Psoas muscle (tissue), 8 donors: ENCODE measurements around the gene USP21. TPM values are rescaled to one million over a fixed set of nuclear protein-coding genes. Genes with fewer than 3 reads are reported as not detected.

Source experiments
- ATAC-seq, 4 donors: fragments of 200-7000 bp; cut with Tn5 transposase; one replicate each; pipeline ENCODE4 v1.9.1; 2020; ENCODE audit warnings: moderate library complexity in 3 of 4, mild to moderate bottlenecking in 2 of 4
- DNase-seq, 2 donors: peaks; one replicate each; pipeline ENCODE4 v3.0.0-alpha.2; 2020
- H3K27ac ChIP-seq: fragments of 200-600 bp; one replicate; pipeline ENCODE4 v1.8.0; 2022
- H3K27me3 ChIP-seq, 3 donors: fragments of 200-600 bp in 1 of 3; one replicate each; pipeline versions ENCODE4 v1.6.1 to v1.8.0; 2013 to 2022; ENCODE audit warnings: low read length in 2 of 3, mild to moderate bottlenecking in 2 of 3, moderate library complexity in 1 of 3; ENCODE audit not compliant: insufficient read depth in 3 of 3
- H3K36me3 ChIP-seq, 2 donors: fragments of 200-600 bp in 1 of 2; one replicate each; pipeline versions ENCODE4 v1.6.1 to v1.8.0; 2013 to 2022; ENCODE audit warnings: low read depth in 1 of 2, mild to moderate bottlenecking in 1 of 2, moderate library complexity in 1 of 2; ENCODE audit not compliant: insufficient read depth in 1 of 2
- H3K4me1 ChIP-seq: fragments of 200-600 bp; one replicate; pipeline ENCODE4 v1.8.0; 2022
- H3K4me3 ChIP-seq: fragments of 200-600 bp; one replicate; pipeline ENCODE4 v1.8.0; 2022; ENCODE audit warnings: mild to moderate bottlenecking
- H3K9me3 ChIP-seq: fragments of 200-600 bp; one replicate; pipeline ENCODE4 v1.8.0; 2022
- WGBS, 3 donors: extraction: QIAGEN DNeasy Blood & Tissue Kit; methylation state at CpG; one replicate each; pipeline versions ENCODE4 v1.1.6 to v1.1.7; 2013; 5-methylcytosine and 5-hydroxymethylcytosine counted together
- intact Hi-C, 2 donors: fragments of 100-400 bp; cut with DNase I; formaldehyde crosslinking; loops; one replicate each; pipeline versions ENCODE4 v1.11.0 to v1.14.2; 2022
- polyA plus RNA-seq, 3 donors: library from polyadenylated mRNA; stranded (reverse); fragments of 200-250 nt; gene quantifications; one replicate each; pipeline ENCODE4 v1.2.3, GENCODE V29; 2013
- total RNA-seq, 4 donors: library from RNA; stranded (reverse); fragmentation: NEBNext Ultra II Directional in 2 of 4; extraction: Animal tissue kit (Norgen Biotek cat#: 25700) in 2 of 4; gene quantifications; one replicate each; pipeline versions ENCODE4 v1.2.1 to v1.2.4, GENCODE V29; 2021 to 2023
- TF ChIP-seq, protein P1 (sequence below): fragments of 200-600 bp; IDR thresholded peaks from one replicate; pipeline ENCODE4 v1.8.0; 2022; ENCODE audit warnings: antibody characterized with exemption
- donor health status: healthy with polysubstance abuse.
- donor health status: DM: no; HTN: no; CAD: no; lungs with moderate emphysema.
- donor health status: Bipolar disorder and iron deficiency.
- donor health status: healthy.
- donor health status: DM: yes; HTN: yes; CAD: no.
- donor health status: DM: no; HTN: no; CAD: no.
- donor health status: DM: no; HTN: no; CAD: no.
- donor health status: DM: yes; HTN: yes; CAD: no.

Gene USP21
- total and polyA plus RNA-seq, 7 donors, result 13.4 to 47.3 (median 22.9) TPM

DNA sequence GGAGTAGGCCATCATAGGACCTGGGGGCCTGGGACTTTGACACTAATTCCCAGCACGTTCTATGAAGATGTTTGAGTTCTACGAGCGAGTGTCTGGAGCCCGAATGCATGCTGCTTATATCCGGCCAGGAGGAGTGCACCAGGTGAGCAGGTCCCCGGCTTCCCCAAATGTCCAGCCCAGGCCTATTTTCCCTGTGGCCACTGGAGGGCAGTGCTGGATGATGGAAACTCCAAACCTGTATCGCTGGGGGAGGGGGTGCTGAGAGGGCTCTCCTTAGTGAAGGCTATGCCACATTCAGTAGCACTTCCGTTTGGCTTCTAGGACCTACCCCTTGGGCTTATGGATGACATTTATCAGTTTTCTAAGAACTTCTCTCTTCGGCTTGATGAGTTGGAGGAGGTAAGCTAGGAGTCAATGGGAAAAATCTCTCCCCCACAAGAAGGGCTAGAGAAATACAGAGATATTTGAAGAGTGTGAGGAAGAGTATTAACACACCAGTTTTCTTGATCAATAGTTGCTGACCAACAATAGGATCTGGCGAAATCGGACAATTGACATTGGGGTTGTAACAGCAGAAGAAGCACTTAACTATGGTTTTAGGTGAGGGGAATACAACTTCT, 50.6 kb downstream of the USP21 start:
- DNase-seq (peak; percentile 73 to 86), ATAC-seq (peak; percentile 77 to 87 (median 85))
- Histone ChIP-seq H3K27me3 (no peaks in the 10 kb centered on the region), H3K36me3 (peaks cover 24 to 99% of the 10 kb centered on the region in 2 donors), H3K9me3 (no peaks in the 10 kb centered on the region), H3K4me3 (no peak overlapping the region), H3K27ac (no peak overlapping the region), H3K4me1 (peaks cover 29% of the 10 kb centered on the region)
- WGBS, 3 donors, result 38 to 46% (median 44%) methylated on average over 11 of the region's 11 CpGs
- TF ChIP-seq, protein P1, sequence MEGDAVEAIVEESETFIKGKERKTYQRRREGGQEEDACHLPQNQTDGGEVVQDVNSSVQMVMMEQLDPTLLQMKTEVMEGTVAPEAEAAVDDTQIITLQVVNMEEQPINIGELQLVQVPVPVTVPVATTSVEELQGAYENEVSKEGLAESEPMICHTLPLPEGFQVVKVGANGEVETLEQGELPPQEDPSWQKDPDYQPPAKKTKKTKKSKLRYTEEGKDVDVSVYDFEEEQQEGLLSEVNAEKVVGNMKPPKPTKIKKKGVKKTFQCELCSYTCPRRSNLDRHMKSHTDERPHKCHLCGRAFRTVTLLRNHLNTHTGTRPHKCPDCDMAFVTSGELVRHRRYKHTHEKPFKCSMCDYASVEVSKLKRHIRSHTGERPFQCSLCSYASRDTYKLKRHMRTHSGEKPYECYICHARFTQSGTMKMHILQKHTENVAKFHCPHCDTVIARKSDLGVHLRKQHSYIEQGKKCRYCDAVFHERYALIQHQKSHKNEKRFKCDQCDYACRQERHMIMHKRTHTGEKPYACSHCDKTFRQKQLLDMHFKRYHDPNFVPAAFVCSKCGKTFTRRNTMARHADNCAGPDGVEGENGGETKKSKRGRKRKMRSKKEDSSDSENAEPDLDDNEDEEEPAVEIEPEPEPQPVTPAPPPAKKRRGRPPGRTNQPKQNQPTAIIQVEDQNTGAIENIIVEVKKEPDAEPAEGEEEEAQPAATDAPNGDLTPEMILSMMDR, result peak; percentile 75
- intact Hi-C loops, result loop anchor here in 1 of 2 donors (5.0 kb wide), 1 partner anchor 172 kb away; no protein-coding TSS in a partner anchor

DNA sequence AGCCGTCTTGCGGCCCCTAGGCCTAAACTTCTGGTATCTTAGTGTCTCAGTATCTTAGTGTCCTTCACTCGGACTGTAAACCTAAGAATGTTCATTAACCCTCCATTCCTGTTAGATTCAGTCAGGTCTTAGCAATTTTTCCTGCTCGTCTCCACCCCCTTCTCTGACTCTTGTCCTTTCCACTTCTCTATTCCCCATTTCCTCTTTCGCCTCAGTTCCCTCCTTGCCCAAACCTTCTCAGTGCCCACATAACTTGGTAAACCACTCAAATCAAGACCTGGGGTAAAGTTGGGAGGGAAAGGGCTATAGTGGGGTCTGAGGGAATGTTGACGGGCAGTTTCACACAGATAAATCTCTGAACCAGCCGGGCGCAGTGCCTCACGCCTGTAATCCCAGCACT, 55.1 kb downstream of the USP21 start:
- DNase-seq, result no peak

DNA sequence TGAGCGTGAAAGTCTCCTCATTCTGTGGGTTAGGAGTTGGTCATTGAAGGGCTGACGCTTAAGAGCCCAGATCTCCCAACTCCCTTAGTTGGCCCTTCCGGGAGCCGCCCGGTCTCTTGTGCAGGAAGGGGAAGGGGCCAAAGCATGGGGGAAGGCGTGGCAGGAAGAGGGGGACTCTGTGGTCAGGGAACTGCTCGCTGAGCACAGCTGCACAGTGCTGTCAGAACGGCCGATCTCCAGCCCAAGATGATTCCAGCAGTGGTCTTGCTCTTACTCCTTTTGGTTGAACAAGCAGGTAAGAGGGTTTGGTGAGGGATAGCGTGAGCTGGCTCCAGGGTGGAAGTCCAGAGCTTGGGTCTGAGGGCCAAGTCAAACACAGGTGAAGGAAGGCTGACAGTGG, 55.8 kb downstream of the USP21 start, which contains the start of gene FCER1G:
FCER1G (plus strand) TSS at position 220 of the 400 bp plus-strand sequence; CDS start at position 247, 27 bp downstream.
- TF ChIP-seq, protein P1, result no peak
- H3K27ac ChIP-seq, result no peak within 1 kb of the TSS
- H3K27me3 ChIP-seq, result no peaks in the 10 kb centered on the region
- H3K9me3 ChIP-seq, result no peaks in the 10 kb centered on the region
- DNase-seq (peak; percentile 45 to 79), ATAC-seq (peak in 3 of 4 donors; percentile 28 to 48 (median 33))
- H3K36me3 ChIP-seq, result peaks cover 17 to 53% of the 10 kb centered on the region in 2 donors
- 68 to 77% (median 72%) methylated on average over 10 of the region's 10 CpGs for WGBS, 3 donors
- no peaks in the 10 kb centered on the region for H3K4me1 ChIP-seq
- intact Hi-C loops, result no loop called here
- peak within 1 kb of the TSS; percentile 42 for H3K4me3 ChIP-seq

More for the DNA sequence above, 55.1 kb downstream of the USP21 start:
- TF ChIP-seq, protein P1, result no peak
- Histone ChIP-seq H3K4me1 (no peaks in the 10 kb centered on the region), H3K9me3 (no peaks in the 10 kb centered on the region), H3K4me3 (no peak overlapping the region), H3K27me3 (no peaks in the 10 kb centered on the region), H3K27ac (no peak overlapping the region), H3K36me3 (peaks cover 19 to 60% of the 10 kb centered on the region in 2 donors)
- WGBS, 3 donors, result 86 to 90% (median 90%) methylated on average over 9 of the region's 9 CpGs
- intact Hi-C loops, result no loop called here
- no peak for ATAC-seq

Other genes starting within 250 kb of the USP21 start
- not detected for gene ITLN2, start 204.7 kb upstream of the USP21 start, total RNA-seq
- gene ITLN2, start 204.7 kb upstream of the USP21 start, polyA plus RNA-seq, result not detected
- 10 to 100 TPM in 1 of 4 donors, 1 to 10 TPM in 3; 5.1 to 13.8 (median 8.6) TPM for gene F11R, start 138.3 kb upstream of the USP21 start, total RNA-seq
- gene F11R, start 138.3 kb upstream of the USP21 start, polyA plus RNA-seq, result 1 to 10 TPM; 2.9 to 5.2 (median 3.6) TPM
- gene TSTD1, start 120.5 kb upstream of the USP21 start, total RNA-seq, result 10 to 100 TPM in 2 of 4 donors, 1 to 10 TPM in 2; 2.5 to 33.9 (median 8.2) TPM
- 10 to 100 TPM in 2 of 3 donors, 1 to 10 TPM in 1; 9.3 to 20.5 (median 10.4) TPM for gene TSTD1, start 120.5 kb upstream of the USP21 start, polyA plus RNA-seq
- 10 to 100 TPM; 29.8 to 50.6 (median 37.3) TPM for gene USF1, start 113.5 kb upstream of the USP21 start, total RNA-seq
- gene USF1, start 113.5 kb upstream of the USP21 start, polyA plus RNA-seq, result 10 to 100 TPM; 40.0 to 68.1 (median 58.8) TPM
- gene ARHGAP30, start 89.6 kb upstream of the USP21 start, total RNA-seq, result 1 to 10 TPM; 1.6 to 3.3 (median 1.8) TPM
- gene ARHGAP30, start 89.6 kb upstream of the USP21 start, polyA plus RNA-seq, result under 1 TPM; 0.44 to 0.73 (median 0.47) TPM
- not detected for gene NECTIN4, start 69.9 kb upstream of the USP21 start, total RNA-seq
- gene NECTIN4, start 69.9 kb upstream of the USP21 start, polyA plus RNA-seq, result under 1 TPM in 2 of 3 donors, not detected in 1; 0.01 to 0.03 TPM
- 1 to 10 TPM; 1.4 to 5.9 (median 3.5) TPM for gene KLHDC9, start 61.1 kb upstream of the USP21 start, total RNA-seq
- gene KLHDC9, start 61.1 kb upstream of the USP21 start, polyA plus RNA-seq, result 1 to 10 TPM in 2 of 3 donors, under 1 TPM in 1; 0.34 to 2.7 (median 1.8) TPM
- 100 to 1,000 TPM in 3 of 4 donors, 10 to 100 TPM in 1; 60.2 to 144 (median 124) TPM for gene PFDN2, start 41.5 kb upstream of the USP21 start, total RNA-seq
- gene PFDN2, start 41.5 kb upstream of the USP21 start, polyA plus RNA-seq, result 100 to 1,000 TPM; 191 to 759 (median 235) TPM
- gene NIT1, start 41.4 kb upstream of the USP21 start, total RNA-seq, result 10 to 100 TPM; 20.1 to 43.8 (median 28.5) TPM
- 10 to 100 TPM; 24.0 to 39.9 (median 30.7) TPM for gene NIT1, start 41.4 kb upstream of the USP21 start, polyA plus RNA-seq
- 10 to 100 TPM; 30.4 to 70.8 (median 51.5) TPM for gene DEDD, start 26.8 kb upstream of the USP21 start, total RNA-seq
- gene DEDD, start 26.8 kb upstream of the USP21 start, polyA plus RNA-seq, result 10 to 100 TPM; 45.8 to 65.4 (median 63.5) TPM
- gene UFC1, start 5.5 kb upstream of the USP21 start, total RNA-seq, result 10 to 100 TPM; 56.6 to 76.2 (median 63.9) TPM
- 100 to 1,000 TPM in 1 of 3 donors, 10 to 100 TPM in 2; 98.2 to 141 (median 99.6) TPM for gene UFC1, start 5.5 kb upstream of the USP21 start, polyA plus RNA-seq
- 10 to 100 TPM in 1 of 4 donors, 1 to 10 TPM in 3; 4.8 to 12.8 (median 6.9) TPM for gene PPOX, start 6.9 kb downstream of the USP21 start, total RNA-seq
- gene PPOX, start 6.9 kb downstream of the USP21 start, polyA plus RNA-seq, result 10 to 100 TPM in 1 of 3 donors, 1 to 10 TPM in 2; 6.0 to 13.1 (median 7.5) TPM
- gene B4GALT3, start 18.0 kb downstream of the USP21 start, total RNA-seq, result 10 to 100 TPM; 16.3 to 32.8 (median 28.9) TPM
- 10 to 100 TPM; 29.3 to 48.1 (median 30.9) TPM for gene B4GALT3, start 18.0 kb downstream of the USP21 start, polyA plus RNA-seq
- gene ADAMTS4, start 39.6 kb downstream of the USP21 start, total RNA-seq, result 1 to 10 TPM; 1.3 to 8.9 (median 5.2) TPM
- 1 to 10 TPM in 1 of 3 donors, under 1 TPM in 2; 0.88 to 1.3 (median 0.92) TPM for gene ADAMTS4, start 39.6 kb downstream of the USP21 start, polyA plus RNA-seq
- gene NDUFS2, start 42.9 kb downstream of the USP21 start, total RNA-seq, result 100 to 1,000 TPM; 204 to 336 (median 272) TPM
- gene NDUFS2, start 42.9 kb downstream of the USP21 start, polyA plus RNA-seq, result 100 to 1,000 TPM; 207 to 270 (median 232) TPM
- gene FCER1G, start 55.8 kb downstream of the USP21 start, total RNA-seq, result 10 to 100 TPM in 2 of 4 donors, 1 to 10 TPM in 2; 3.3 to 11.3 (median 9.7) TPM
- gene FCER1G, start 55.8 kb downstream of the USP21 start, polyA plus RNA-seq, result 10 to 100 TPM in 2 of 3 donors, 1 to 10 TPM in 1; 8.3 to 23.5 (median 12.4) TPM
- under 1 TPM in 1 of 4 donors, not detected in 3; 0.86 TPM for gene APOA2, start 64.1 kb downstream of the USP21 start, total RNA-seq
- not detected for gene APOA2, start 64.1 kb downstream of the USP21 start, polyA plus RNA-seq
- gene TOMM40L, start 66.6 kb downstream of the USP21 start, total RNA-seq, result 10 to 100 TPM; 10.0 to 39.2 (median 27.5) TPM
- gene TOMM40L, start 66.6 kb downstream of the USP21 start, polyA plus RNA-seq, result 10 to 100 TPM; 26.4 to 38.3 (median 32.4) TPM
- not detected for gene NR1I3, start 78.7 kb downstream of the USP21 start, total RNA-seq
- under 1 TPM; 0.17 to 0.42 (median 0.25) TPM for gene NR1I3, start 78.7 kb downstream of the USP21 start, polyA plus RNA-seq
- gene PCP4L1, start 99.2 kb downstream of the USP21 start, total RNA-seq, result under 1 TPM in 1 of 4 donors, not detected in 3; 0.45 TPM
- gene PCP4L1, start 99.2 kb downstream of the USP21 start, polyA plus RNA-seq, result under 1 TPM; 0.21 to 0.28 (median 0.25) TPM
- 1 to 10 TPM in 2 of 4 donors, under 1 TPM in 2; 0.30 to 2.6 (median 1.2) TPM for gene MPZ, start 150.5 kb downstream of the USP21 start, total RNA-seq
- 1 to 10 TPM; 1.0 to 2.4 (median 1.9) TPM for gene MPZ, start 150.5 kb downstream of the USP21 start, polyA plus RNA-seq
- gene SDHC, start 154.9 kb downstream of the USP21 start, total RNA-seq, result 100 to 1,000 TPM; 230 to 354 (median 261) TPM
- gene SDHC, start 154.9 kb downstream of the USP21 start, polyA plus RNA-seq, result 100 to 1,000 TPM; 183 to 362 (median 220) TPM
- not detected for gene CFAP126, start 208.4 kb downstream of the USP21 start, total RNA-seq
- under 1 TPM in 1 of 3 donors, not detected in 2; 0.16 TPM for gene CFAP126, start 208.4 kb downstream of the USP21 start, polyA plus RNA-seq